Left ventricle myocardium superior (tissue), 1 donor: ENCODE results near the gene UBE2E1. TPM values are rescaled to one million over a fixed set of nuclear protein-coding genes. Genes with fewer than 3 reads are reported as not detected.
"Not testable (repeated sequence)": the region's sequence is repeated elsewhere in the genome, so short reads cannot be mapped to it uniquely, and the experiment has no call there.

Source experiments
- ATAC-seq: fragments of 200-7000 bp; cut with Tn5 transposase; one replicate; pipeline ENCODE4 v1.9.1; 2020; ENCODE audit warnings: mild to moderate bottlenecking, moderate library complexity
- DNase-seq: peaks from one replicate; pipeline ENCODE4 v3.0.0-alpha.2; 2020
- intact Hi-C: fragments of 100-400 bp; cut with micrococcal nuclease; formaldehyde crosslinking; loops from one replicate; pipeline ENCODE4 v1.11.0; 2022
- total RNA-seq: library from RNA; stranded (reverse); fragmentation: NEBNext Ultra II Directional; extraction: Animal tissue kit (Norgen Biotek cat#: 25700); gene quantifications from one replicate; pipeline ENCODE4 v1.2.1, GENCODE V29; 2021
- donor health status: DM: no; HTN: yes; CAD: no; lungs with severe emphysema.

The UBE2E1 gene
- total RNA-seq, 1 donor from 2014 or later = 66.0 TPM

DNA sequence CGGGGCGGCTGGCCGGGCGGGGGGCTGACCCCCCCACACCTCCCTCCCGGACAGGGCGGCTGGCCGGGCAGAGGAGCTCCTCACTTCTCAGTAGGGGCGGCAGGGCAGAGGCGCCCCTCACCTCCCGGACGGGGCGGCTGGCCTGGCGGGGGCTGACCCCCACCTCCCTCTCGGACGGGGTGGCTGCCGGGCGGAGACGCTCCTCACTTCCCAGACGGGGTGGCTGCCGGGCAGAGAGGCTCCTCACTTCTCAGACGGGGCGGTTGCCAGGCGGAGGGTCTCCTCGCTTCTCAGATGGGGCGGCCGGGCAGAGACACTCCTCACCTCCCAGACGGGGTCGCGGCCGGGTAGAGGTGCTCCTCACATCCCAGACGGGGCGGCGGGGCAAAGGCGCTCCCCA is 65.6 kb downstream of the UBE2E1 start:
- not testable (repeated sequence) for ATAC-seq

DNA sequence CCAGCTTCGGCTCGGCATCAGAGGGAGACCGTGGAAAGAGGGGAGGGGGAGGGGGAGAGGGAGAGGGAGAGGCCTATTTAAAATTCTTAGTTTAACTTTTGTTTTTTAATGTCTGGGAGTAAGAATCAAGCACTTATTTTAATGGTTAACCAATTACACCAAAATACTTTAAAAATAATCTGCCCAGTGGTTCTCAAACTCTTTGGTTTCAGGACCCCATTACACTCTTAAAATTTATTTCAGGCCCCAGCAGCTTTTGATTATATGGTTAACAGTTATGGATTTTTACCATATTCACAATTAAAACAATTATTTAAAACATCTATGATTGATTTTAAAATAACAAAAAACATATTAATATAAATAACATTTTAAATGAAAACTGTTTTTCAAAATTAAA is 66.6 kb downstream of the UBE2E1 start:
- ATAC-seq (no peak), DNase-seq (no peak)
- intact Hi-C loops = no loop called here

More for the DNA sequence above, 65.6 kb downstream of the UBE2E1 start:
- intact Hi-C loops, DNase-seq: not testable (repeated sequence)

DNA sequence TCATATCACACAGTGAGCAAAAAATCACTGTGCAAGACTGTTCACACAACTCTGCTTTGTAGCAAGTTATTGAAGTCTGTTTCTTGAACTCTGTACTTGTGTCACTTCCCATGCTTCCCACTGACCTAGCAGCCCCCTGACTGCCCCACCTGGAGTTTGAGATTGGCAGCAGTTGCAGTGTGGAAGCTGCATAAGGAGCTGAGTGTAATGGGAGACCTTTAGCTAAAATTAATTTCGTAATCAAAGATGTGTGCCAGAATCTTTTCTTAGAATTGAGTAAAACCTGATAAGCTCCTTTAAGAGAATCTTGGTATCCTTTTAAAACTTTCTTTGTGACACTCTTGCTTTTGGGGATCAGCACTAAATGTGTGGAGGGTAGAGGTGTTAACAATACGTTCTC is 68.2 kb downstream of the UBE2E1 start:
- DNase-seq = no peak
- peak; percentile 28 for ATAC-seq
- intact Hi-C loops = no loop called here

DNA sequence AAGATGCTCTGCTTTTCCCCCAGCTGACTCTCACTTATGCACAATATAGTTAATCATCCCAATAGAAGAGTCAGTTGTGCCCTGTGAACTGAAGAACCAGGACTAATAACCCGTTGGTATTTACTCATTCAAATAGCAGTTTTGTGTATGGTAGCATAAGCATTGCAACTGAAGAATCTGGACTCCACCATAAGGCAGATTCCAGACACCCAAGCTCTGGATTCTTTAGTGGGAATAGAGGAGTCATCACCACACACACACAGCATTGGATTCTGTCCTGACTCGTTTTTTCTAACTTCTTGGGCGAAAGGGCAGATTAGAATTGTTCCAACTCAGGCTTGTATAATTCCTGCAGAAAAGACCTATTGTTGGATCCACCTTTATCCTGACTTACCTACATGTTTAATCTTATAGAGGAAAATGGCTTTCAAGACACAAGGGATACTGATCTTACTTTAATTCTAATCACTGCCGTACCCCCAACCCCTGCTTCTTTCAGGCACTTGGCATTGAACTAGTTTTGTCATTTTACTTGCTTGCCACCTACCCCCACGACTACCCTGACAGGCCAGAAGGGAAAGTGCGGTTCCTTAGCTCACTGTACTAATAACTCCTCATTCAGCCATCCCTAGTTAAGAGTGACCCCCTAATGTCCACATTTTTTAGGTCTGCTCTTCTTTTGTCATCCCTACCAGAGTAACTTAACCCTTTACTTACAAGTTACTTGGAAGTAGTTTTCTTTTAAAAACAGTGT is 68.8 kb downstream of the UBE2E1 start:
- DNase-seq (no peak), ATAC-seq (no peak)
- intact Hi-C loops = no loop called here

DNA sequence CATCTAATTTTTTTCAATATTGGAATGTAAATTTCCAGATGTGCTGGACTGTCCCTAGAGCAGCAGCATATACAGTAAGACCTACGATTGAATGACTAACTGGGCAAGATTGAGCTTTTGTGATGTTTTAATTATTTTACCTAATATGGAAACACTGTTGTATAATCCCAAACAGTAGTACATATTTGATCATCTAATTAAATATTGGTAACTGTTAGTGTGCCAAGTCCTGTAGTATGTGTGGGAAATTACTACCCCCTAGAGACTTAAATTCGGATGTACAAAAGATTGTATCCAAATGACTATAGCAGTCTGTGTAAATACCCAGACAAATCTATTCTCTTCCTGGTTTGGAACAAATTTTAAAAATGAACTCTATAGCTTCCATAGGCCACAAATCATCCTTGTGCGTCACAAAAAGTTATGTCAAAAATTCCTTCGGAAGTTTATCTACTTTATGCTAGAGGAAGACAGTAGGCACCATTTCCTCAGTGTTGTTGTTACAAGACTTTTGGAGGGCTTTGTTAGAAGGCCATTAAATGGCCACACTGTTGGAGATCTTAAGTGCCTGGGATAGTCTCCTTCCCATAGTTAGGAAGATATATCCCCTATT is 69.5 kb downstream of the UBE2E1 start:
- intact Hi-C loops = no loop called here
- DNase-seq = no peak
- ATAC-seq = no peak

DNA sequence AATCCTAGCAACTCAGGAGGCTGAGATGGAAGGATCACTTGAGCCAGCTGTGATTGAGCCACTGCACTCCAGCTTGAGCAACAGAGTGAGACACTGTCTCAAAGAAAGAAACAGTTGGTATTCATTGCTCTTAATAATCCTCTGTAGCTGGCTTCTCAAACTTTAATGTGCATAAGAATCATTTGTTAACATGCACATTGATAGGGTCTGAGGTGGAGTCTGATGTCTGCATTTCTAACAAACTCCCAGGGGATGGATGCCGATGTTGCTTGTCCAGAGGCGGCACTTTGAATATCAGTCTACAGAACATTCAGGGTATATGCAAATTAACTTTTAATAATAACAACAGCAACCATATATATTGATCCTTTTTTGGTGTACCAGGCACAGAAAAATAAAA is 71.2 kb downstream of the UBE2E1 start:
- intact Hi-C loops = no loop called here
- ATAC-seq = no peak
- DNase-seq = no peak

DNA sequence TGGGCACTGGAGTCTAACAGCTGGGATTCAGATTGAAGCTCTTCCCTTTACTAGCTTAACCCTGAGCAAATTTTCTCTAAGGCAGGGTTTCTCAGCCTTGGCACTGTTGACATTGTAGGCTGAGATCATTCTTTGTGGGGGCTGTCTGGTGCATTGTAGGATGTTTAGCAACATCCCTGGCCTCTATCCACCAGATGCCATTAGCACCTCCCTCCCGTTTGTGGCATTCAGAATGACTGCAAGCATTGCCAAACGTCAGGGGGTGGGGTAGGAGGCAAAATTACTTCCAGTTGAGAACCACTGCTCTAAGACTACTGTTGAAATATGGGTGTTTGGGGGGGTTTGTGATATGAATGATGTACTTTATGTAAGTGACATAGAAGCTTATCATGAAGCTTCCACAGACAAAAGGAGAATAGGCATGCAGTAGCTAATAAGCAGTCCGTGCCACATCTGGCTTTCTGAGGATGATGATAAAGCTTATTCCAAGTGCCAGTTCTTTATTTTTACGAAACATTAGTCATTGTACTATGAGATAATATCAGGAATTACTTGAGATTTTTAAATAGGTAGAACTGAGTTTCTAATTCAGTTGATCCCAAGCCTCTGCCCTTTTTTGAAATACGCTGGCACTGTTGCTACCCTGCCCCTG is 71.7 kb downstream of the UBE2E1 start:
- DNase-seq (peak; percentile 40), ATAC-seq (peak; percentile 69)
- intact Hi-C loops = no loop called here

DNA sequence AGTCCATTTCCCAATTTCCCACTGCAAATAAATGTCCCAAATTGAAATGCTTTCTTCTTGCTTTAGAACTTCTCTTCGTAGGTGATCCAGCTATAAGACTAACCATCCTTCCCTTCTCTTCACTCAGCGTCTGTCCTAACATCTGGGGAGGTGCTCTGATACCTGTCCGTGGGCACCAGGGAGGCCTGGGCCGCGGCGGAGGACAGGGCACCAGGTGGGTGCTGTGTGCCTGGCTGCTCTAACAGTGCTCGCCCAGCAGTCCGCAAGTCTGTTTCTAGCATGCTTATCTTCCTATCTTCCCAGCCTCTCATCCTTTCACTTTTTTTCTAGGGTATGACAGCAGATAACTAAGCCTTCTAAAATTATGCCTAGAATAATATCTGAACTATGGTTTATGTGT is 73.7 kb downstream of the UBE2E1 start:
- ATAC-seq = no peak
- no peak for DNase-seq
- intact Hi-C loops = no loop called here

DNA sequence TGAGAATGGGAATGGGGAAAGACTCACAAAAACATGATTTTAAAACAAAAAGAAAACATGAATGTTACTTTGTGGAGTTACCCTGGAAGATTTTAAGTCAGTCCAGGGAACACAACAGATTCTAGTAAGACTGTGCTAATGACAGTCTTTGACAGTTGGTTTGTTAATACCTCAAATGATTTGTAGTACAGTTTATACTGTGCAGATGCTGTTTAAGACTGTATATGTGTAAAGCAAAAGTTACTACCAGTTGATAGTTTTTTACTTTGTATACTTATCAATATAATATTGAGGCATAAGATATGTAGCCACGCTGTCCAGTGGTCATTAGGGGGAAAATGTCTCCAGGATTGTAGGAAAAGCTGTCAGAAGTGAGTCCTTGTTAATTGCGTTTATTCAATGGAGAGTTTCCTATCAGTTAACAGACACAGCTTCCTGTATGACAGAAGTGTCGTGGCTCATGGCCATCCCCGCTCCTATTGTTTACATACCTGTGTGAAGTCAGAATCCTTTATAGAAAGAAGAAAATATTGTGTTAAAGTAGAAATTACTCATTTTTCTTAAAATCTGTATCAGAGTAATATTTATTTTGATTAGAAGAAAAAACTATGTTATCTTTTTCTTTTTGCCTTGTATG is 75.1 kb downstream of the UBE2E1 start:
- no peak for ATAC-seq
- DNase-seq = no peak
- intact Hi-C loops = no loop called here

DNA sequence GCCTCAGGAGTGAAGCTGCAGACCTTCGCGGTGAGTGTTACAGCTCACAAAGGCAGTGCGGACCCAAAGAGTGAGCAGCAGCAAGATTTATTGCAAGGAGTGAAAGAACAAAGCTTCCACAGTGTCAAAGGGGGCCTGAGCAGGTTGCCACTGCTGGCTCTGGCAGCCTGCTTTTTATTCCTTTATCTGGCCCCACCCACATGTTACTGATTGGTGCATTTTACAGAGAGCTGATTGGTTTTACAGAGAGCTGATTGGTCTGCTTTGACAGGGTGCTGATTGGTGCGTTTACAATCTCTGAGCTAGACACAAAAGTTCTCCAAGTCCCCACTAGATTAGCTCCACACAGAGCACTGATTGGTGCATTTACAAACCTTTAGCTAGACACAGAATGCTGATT is 76.2 kb downstream of the UBE2E1 start:
- intact Hi-C loops, ATAC-seq, DNase-seq: not testable (repeated sequence)

DNA sequence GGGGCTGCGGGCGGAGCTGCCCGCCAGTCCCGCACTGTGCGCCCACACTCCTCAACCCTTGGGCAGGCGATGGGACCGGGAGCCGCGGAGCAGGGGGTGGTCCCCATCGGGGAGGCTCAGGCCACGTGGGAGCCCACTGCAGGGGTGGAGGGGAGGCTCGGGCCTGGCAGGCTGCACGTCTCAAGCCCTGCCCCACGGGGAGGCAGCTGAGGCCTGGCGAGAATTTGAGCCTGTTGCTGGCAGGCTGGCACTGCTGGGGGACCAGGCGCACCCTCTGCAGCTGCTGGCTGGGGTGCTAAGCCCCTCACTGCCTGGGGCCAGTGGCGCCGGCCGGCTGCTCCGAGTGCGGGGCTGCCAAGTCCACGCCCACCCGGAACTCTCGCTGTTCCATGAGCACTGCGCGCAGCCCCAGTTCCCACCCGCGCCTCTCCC is 76.7 kb downstream of the UBE2E1 start:
- peak; percentile 18 for ATAC-seq
- intact Hi-C loops = no loop called here

DNA sequence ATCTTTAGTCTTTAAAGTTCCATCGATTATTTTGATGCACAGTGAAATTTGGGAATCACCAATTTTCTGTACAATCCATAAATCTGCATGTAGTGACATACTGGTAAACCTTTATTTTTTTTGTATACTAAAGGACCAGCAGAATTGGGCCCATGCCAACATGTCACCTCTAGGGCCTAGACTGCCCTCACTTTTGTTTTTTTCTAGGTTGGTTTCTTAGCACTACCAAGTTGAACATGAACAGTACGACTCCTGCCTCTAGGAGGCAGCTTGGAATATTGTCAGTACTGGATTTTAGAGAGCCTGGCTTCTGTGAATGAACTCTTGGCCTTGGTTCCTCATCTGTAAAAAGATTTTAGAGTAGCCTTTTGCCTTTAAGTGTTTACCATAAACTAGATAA is 78.7 kb downstream of the UBE2E1 start:
- intact Hi-C loops = no loop called here
- DNase-seq = no peak
- no peak for ATAC-seq

More for the DNA sequence above, 76.7 kb downstream of the UBE2E1 start:
- DNase-seq = no peak

DNA sequence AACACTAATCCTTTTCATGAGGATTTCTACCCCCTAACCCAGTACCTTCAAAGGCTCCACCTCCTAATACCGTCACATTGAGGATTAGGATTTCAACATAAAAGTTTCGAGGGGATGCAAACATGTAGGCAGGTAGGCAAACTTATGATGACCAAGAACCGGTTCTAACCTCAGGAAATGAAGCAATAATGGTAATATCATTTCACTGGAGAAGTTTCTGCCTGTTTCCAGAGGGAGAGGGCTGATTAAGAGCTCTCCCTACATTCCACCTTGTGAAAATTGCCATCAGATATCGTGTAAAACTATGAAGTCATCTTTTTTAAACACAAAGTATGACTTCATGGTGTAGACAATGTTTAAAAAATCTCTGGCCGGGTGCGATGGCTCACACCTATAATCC is 79.5 kb downstream of the UBE2E1 start:
- intact Hi-C loops = no loop called here
- DNase-seq (no peak), ATAC-seq (no peak)

DNA sequence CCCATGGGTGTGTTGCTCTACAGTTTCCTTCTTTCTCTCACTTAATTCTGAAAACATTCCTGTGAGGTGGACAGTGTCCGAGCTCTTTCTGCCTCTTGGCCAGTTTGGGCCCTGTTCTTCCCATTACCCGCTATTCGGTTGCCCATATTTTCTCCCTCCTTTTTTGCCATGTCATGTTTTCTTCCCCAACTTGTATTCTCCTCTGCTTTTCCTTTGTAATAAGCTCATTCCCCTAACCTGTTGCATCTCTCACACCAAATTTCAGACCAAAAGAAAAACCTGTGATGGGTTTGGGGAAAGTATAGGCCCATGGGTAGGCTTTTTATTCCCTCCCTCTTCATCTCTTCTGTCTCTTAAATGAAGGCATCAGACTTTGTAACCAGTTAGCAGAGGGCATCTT is 80.6 kb downstream of the UBE2E1 start:
- ATAC-seq = no peak

DNA sequence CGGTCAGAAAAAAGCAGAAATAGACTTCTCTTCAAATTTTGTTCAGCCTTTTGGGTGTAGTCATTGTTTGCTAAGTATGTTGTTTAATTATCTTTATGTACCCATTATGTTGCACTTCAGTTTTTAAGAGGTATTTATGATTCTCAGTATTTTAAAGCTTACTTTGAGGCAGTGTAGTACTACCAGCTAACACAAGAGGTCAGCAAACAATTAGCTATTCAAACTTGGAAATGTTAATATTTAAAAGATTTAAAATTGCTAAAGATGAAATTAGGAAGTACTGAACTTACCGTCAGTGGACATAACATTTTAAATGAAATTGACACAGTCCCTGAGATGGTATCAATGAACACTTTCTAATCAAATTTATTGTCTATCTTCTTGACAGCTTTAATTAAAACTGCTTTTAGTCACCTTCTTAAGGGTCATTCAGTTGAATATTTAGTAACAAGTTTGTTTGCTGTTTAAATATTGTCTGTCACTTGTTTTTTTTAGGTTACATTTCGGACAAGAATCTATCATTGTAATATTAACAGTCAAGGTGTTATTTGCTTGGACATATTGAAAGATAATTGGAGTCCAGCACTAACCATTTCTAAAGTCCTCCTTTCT is 83.0 kb downstream of the UBE2E1 start:
- DNase-seq (no peak), ATAC-seq (peak; percentile 41)
- intact Hi-C loops = no loop called here

More for the DNA sequence above, 80.6 kb downstream of the UBE2E1 start:
- no peak for DNase-seq
- intact Hi-C loops = no loop called here

DNA sequence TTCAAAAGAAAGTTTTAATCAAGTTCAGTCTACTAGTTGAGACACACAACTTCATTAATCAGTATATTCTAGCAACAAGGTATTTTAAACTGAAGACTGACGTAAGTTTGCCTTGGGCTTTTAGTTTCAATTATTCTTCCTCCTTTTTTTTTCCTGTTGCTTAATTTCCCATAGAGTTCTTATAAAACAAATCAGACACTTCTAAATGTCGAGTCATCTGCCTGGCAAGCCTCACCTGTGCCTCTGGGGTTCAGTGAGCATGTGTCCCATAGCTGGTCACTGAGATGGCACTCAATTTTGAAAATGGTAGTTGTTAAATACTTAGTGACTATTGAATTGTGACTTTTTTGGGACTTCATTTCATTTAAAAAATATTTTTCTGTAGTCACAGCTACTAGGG is 83.6 kb downstream of the UBE2E1 start:
- ATAC-seq (no peak), DNase-seq (no peak)
- intact Hi-C loops = no loop called here

DNA sequence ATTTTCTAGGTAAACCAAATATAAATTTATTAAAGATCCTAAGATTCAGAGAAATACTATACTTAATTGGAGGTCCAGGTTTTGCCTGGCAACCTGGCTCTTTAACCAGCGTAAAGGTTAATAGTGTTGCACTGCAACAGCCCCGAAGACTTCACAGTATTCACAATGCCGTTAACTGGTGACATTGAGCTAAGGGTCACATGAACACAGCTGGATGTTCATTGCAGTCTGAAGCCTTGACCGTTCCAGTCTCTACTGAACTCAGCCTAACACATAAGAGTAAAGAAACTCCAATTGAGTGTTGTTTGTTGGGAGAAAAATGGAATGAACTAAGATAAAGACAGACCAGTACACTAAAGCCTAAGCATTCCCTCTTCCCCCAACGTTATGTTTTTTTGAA is 84.2 kb downstream of the UBE2E1 start:
- DNase-seq (no peak), ATAC-seq (peak; percentile 38)
- intact Hi-C loops = no loop called here

DNA sequence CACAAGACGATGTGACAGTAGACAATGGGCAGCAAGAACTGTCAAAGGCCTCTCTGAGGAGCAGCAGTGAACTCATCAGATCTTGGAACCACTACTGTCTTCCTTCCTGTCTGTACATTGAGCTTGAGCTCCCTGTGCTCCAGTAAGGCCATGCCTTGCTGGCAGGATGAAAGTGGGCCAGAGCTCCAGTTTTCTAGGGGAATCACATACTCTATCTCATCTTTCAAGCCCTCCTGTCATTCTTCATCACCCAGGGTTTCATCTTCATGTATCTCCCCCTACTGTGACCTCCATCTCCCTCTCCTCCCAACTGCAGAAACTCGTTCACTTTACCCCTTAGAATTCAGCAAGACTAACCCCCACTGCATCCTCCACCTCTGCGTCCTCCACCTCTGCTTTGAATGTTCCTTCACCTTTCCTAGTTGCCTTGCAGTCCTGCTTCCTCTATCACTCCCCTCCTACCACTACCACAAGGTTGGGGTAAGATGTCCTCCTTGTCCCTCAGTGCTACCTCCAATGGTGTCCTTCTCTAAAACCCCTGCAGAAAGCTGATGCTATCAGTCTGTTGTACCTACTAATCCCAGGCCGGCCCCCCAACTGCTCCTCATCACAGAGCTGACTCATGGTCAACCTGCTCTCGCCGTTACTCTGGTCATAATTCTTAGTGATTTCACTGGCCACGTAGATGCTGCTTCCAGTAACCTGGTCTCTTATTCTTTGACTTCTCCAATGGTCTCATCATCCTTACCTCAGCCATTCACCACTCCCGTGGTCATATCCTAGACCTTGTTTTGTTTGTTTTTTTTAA is 88.7 kb downstream of the UBE2E1 start:
- intact Hi-C loops = no loop called here
- ATAC-seq = no peak

DNA sequence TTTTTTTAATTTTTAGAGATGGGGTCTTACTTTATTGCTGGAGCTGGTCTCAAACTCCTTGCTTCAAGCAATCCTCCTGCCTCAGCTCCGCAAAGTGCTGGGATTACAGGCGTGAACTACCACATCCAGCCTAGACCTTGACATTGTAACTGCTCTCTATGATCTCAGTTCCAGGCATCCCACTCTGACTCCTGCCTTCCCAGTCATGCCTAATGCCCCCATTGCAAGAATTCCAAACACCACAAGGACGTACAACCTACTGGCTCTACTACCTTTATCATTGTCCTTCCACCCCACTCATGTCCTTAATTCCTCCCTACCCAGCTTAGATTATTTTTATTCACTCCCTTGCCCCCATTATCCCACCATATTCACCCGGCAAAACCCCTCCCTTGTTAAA is 89.4 kb downstream of the UBE2E1 start:
- DNase-seq (no peak), ATAC-seq (no peak)
- intact Hi-C loops = no loop called here

More for the DNA sequence above, 88.7 kb downstream of the UBE2E1 start:
- DNase-seq = no peak
